GM23248 (cell line): ENCODE measurements around the gene CDH13.

ENCODE experiments used
- EZH2 ChIP-seq: fragments of 200-600 bp; sonication (generic); IDR thresholded peaks from 2 replicates; pipeline ENCODE4 v1.6.1; 2018; ENCODE audit warnings: antibody characterized with exemption, mild to moderate bottlenecking; ENCODE audit not compliant: insufficient read depth, poor library complexity, severe bottlenecking
- EZH2phosphoT487 ChIP-seq: fragments of 200-600 bp; sonication (generic); IDR thresholded peaks from 2 replicates; pipeline ENCODE4 v1.6.1; 2018; ENCODE audit warnings: antibody characterized with exemption, moderate library complexity, mild to moderate bottlenecking, low read depth; ENCODE audit not compliant: insufficient read depth

DNA sequence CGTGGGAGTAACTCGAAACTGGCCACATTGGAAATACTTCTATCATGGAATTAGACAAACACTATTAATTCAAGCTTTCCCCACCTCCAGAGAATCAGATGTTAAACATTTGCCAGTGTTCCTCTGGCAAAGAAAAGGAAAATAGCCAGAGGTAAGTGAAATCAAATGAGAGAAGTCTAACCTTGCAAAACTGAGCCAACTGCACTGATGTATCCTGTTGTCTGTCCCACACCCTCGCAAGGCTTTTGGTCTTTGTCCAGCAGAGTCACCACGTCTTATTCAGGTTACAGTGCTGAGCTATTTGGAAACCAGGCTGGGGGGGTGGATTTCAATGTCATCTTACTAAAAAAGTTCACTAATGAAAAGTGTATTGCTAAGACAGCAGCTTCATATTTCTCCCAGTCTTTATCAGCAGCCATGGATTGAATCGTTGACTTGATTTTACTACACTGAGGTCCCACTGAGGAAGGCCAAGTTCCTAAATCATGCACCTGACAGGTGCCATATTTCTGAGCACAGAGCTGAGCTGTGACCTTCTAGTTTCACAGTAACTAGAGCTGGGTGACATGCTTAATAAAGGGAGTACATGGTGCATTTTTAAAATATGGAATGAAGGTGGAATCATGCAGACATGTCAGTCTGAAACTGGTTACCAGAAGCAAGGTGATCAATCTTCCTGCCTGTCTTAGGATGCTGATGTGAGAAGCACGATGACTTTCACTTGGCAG lies 1095.9 kb downstream of the CDH13 start:
- TF ChIP-seq EZH2: no peak
- no peak for TF ChIP-seq EZH2phosphoT487
